ENCODE measurements around the gene S100A14. TPM values are rescaled to one million over a fixed set of nuclear protein-coding genes. Genes with fewer than 3 reads are reported as not detected.

Gene S100A14
- total RNA-seq, 4 donors from 2014 or later, result 106 to 391 (median 293) TPM

- H3K4me1 ChIP-seq, result peaks cover 0 to 19% (median 3%) of the 10 kb centered on the region in 4 donors
- no peaks in the 10 kb centered on the region for H3K9me3 ChIP-seq
- H3K4me3 ChIP-seq, result peak overlapping the region in 1 of 4 donors; percentile 54
- peak in 1 of 3 donors; percentile 28 for DNase-seq
- TF ChIP-seq CTCF (IDR thresholded peaks at IDR 0.05) (no peak), POLR2A (IDR thresholded peaks at IDR 0.05) (no peak)
- H3K27me3 ChIP-seq, result no peaks in the 10 kb centered on the region
- no peak overlapping the region for H3K27ac ChIP-seq
- peaks cover 0 to 10% (median 0%) of the 10 kb centered on the region in 3 donors for H3K36me3 ChIP-seq
These were observed 9.0 kb upstream of the S100A14 start for GRCh38 chr1:153624965-153625611.

GRCh38 chr1:153623101-153623500, 7.0 kb upstream of the S100A14 start:
- Histone ChIP-seq H3K27me3 (no peaks in the 10 kb centered on the region), H3K4me1 (peaks cover 0 to 19% (median 3%) of the 10 kb centered on the region in 4 donors), H3K36me3 (peaks cover 0 to 16% (median 0%) of the 10 kb centered on the region in 3 donors), H3K9me3 (no peaks in the 10 kb centered on the region), H3K27ac (no peak overlapping the region), H3K4me3 (no peak overlapping the region)
- DNase-seq, result peak in 1 of 3 donors; percentile 39
- no peak for TF ChIP-seq CTCF (IDR thresholded peaks at IDR 0.05)

- peaks cover 0 to 17% (median 4%) of the 10 kb centered on the region in 4 donors for H3K4me1 ChIP-seq
- no peak overlapping the region for H3K4me3 ChIP-seq
- no peaks in the 10 kb centered on the region for H3K9me3 ChIP-seq
- peaks cover 0 to 16% (median 0%) of the 10 kb centered on the region in 3 donors for H3K36me3 ChIP-seq
- TF ChIP-seq POLR2A (IDR thresholded peaks at IDR 0.05), result no peak
- no peak for TF ChIP-seq CTCF (IDR thresholded peaks at IDR 0.05)
- no peak overlapping the region for H3K27ac ChIP-seq
- peak in 1 of 3 donors; percentile 18 for DNase-seq
- H3K27me3 ChIP-seq, result no peaks in the 10 kb centered on the region
These were observed 3.0 kb upstream of the S100A14 start for GRCh38 chr1:153619171-153619570.

- Histone ChIP-seq H3K36me3 (peaks cover 0 to 12% (median 0%) of the 10 kb centered on the region in 3 donors), H3K27me3 (no peaks in the 10 kb centered on the region), H3K4me3 (no peak overlapping the region), H3K9me3 (no peaks in the 10 kb centered on the region), H3K4me1 (peaks cover 0 to 27% (median 4%) of the 10 kb centered on the region in 4 donors), H3K27ac (peak overlapping the region in 3 of 4 donors; percentile 10 to 100 (median 85))
- DNase-seq, result peak in 2 of 3 donors; percentile 66 to 94
- TF ChIP-seq POLR2A (IDR thresholded peaks at IDR 0.05) (peak in 1 of 2 donors; percentile 33), CTCF (IDR thresholded peaks at IDR 0.05) (peak in 4 of 6 experiments; percentile 40 to 96 (median 64))
These were observed 1.5 kb upstream of the S100A14 start for GRCh38 chr1:153617663-153618062.

GRCh38 chr1:153616917-153617311, 789 bp upstream of the S100A14 start:
- TF ChIP-seq CTCF (IDR thresholded peaks at IDR 0.05), result no peak
- no peak for TF ChIP-seq POLR2A (IDR thresholded peaks at IDR 0.05)
- H3K4me1 ChIP-seq, result peaks cover 0 to 27% (median 4%) of the 10 kb centered on the region in 4 donors
- peak in 2 of 3 donors; percentile 50 to 55 for DNase-seq

More at GRCh38 chr1:153616917-153617311, 789 bp upstream of the S100A14 start:
- H3K36me3 ChIP-seq, result peaks cover 0 to 12% (median 0%) of the 10 kb centered on the region in 3 donors
- H3K4me3 ChIP-seq, result peak overlapping the region in 1 of 4 donors; percentile 9
- peak overlapping the region; percentile 10 to 100 (median 84) for H3K27ac ChIP-seq
- no peaks in the 10 kb centered on the region for H3K27me3 ChIP-seq
- no peaks in the 10 kb centered on the region for H3K9me3 ChIP-seq

Data from Peyer's patch (tissue), 4 donors.